GM19025 (cell line): Measurements from ENCODE around the gene CUL5.

Source experiments
- ATAC-seq: cut with Tn5 transposase; IDR thresholded peaks from one replicate; pipeline ENCODE4 v1.9.1; 2021; ENCODE audit warnings: mild to moderate bottlenecking, low read depth, moderate library complexity; ENCODE audit not compliant: unreplicated experiment

The CUL5 gene

DNA sequence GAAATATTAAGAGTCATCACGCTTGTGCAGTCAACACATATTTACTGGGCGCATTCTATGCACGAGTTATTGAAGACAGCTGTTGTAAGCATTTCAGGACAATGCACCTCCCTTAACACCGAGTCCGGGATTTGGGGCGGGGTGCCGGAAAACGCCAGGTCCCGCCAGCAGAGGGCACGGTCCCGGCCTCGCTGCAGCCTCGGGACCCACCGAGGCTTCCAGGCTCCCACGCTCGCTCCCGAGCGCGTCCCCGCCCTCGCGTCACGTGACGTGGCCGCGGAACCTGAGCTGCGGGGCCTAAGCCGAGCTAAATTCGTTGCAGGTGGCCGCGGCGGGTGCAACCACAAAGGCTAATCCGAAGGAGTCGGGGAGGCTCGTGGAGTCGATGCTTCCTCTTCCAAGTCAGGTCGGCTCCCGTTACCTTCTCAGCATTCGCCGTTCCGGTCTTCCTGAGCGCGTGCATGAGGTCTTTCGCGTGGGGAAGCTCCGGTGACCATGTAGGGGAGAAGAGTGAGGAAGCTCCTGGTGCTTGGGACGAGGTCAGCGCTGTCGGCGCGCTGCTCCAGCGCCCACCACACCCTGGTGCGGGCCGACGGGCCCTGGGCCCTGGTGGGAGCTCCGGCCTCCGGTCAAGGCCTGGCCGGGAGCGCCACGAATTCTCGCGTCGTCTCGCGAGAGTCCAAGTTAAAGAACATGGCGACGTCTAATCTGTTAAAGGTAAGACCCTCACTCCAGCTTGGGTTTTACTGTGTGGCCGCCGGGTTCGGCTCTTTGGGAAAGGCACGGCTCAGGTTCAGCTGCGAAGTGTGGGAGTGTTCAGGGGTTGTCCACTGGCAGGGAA lies at the start of gene CUL5:
TSS of gene CUL5 (plus strand) at position 243 of the 841 bp plus-strand sequence. CDS start at position 694, 451 bp downstream.
- ATAC-seq: peak; percentile 82

DNA sequence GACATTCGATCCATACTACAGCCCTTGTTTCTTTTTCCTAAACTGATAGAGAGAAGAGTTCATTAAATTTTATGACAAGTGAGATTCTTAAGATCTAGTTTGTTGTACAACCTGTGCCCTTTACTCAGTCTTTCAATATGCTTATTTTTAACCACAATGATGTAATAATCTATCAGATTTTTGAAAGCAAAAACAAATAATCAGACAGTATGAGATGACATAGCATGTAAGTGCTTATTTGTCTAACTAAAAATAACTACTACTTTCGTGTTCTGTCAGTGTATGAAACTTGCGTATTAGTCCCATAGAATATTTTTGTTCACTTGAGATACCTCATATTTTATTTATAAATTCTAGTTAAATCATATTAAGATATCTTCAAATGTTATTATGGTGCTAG lies 47.2 kb upstream of the CUL5 start:
- ATAC-seq: no peak

GRCh38 chr11:107962181-107962580 lies 46.5 kb upstream of the CUL5 start:
- ATAC-seq: no peak

DNA sequence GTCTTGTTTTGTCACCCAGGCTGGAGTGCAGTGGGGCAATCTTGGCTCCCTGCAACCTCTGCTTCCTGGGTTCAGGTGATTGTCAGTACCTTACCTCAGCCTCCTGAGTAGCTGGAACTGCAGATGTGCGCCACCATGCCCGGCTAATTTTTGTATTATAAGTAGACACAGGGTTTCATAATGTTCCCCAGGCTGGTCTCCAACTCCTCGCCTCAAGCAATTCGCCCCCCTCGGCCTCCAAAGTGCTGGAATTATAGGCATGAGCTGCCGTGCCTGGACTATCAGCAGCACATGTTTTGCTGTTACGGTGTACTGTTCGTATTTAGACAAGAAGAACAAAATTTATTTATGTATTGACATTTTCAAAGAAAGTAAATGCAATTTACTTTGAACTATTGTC lies 45.6 kb upstream of the CUL5 start:
- ATAC-seq: no peak

- no peak for ATAC-seq
Measured at GRCh38 chr11:107969219-107969618, 39.5 kb upstream of the CUL5 start.

- ATAC-seq: no peak
Measured at GRCh38 chr11:107970049-107970448, 38.6 kb upstream of the CUL5 start.

GRCh38 chr11:107973641-107974040 lies 35.1 kb upstream of the CUL5 start:
- ATAC-seq: no peak

DNA sequence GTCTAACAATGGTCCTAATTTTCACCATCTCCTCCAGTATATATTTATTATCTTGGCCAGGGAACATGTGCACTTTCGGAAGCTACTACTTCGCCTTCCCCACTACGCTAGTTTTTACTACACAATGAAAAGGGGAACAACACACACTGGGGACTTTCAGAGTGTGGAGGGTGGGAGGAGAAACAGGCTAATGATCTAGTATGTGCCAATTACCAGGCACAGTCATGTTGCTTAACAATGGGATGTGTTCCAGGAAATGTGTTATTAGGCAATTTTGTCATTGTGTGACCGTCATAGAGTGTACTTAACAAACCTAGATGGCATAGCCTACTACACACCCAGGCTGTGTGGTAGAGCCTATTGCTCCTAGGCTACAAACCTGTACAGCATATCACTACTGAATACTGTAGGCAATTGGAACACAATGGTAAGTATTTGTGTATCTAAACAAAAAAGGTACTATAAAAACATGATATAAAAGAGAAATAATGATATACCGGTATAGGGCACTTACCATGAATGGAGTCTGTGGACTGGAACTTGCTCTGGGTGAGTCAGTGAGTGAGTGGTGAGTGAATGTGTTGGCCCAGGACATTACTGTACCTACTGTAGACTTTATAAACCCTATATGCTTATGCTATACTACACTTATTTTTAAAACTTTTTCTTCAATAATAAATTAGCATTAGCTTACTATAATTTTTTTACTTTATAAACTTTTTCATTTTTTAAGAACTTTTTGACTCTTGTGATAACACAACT lies 20.1 kb upstream of the CUL5 start:
- no peak for ATAC-seq

- no peak for ATAC-seq
Measured at GRCh38 chr11:107991868-107992414, 16.8 kb upstream of the CUL5 start.

- no peak for ATAC-seq
Measured at GRCh38 chr11:107996006-107996776, 12.5 kb upstream of the CUL5 start.

- ATAC-seq: no peak
Measured at GRCh38 chr11:107998761-107999160, 9.9 kb upstream of the CUL5 start.

GRCh38 chr11:107999759-108000455 lies 8.8 kb upstream of the CUL5 start:
- ATAC-seq: peak; percentile 76

GRCh38 chr11:108002476-108002875 lies 6.2 kb upstream of the CUL5 start:
- no peak for ATAC-seq

DNA sequence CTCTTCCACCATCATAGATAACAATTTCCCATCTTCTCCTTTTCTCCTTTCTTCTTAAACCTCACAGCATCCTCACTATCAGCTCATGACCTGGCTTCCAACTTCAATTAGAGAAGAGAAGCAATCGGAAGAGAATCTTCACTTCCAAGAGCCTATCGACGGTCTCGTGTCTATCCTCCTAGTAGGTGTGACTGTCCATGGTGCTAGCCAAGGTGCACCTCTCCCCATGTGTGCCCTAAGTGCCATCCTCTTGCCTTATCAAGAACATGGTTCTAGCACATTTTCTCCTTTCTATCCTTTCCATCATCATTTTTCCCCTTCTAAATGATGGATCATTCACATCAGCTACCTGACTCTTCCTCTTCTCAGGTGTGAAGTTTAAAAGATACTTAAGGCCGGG lies 5.1 kb upstream of the CUL5 start:
- ATAC-seq: no peak

- no peak for ATAC-seq
Measured at GRCh38 chr11:108007819-108008218, 879 bp upstream of the CUL5 start.

DNA sequence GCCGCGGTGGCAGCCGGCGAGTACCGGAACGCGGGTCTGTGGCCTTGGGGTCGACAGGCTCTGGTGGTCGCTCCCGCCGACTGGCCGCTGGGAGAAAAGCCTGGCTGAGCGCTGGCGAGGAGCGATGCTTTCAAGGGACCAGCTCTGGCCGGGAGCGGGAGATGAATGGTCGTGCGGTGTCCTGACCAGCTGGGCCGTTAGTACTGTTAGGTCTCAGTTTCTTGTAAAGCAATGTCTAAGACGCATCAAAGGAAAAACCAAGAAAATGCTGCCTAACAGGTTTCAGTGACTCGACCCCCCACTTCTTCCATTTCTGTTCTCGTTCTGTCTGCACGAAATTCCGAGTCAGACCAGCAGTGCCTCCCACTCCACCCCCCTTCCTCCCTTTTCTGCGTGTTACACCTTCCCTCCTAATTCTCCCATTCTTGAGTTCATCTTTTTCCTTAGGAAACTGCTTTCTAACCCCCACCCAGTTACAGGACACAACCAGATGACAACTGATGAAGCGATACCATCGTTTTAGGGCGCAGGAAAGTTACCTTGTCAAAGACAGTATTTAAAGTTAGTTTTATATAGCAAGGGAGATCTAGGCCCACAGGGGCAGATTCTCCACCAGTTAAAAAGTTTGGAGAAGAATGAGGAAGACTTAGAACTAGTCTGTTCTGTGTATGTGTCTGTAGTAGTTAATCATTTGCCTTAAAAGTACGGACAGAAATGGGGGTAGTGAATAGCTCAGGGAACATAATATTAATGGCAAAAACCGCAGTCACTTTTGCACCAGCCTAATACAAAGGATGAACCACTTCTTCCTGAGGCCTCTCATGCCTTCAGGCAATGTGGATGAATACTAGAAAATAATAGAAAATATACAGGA lies 1.0 kb downstream of the CUL5 start:
- peak; percentile 4 for ATAC-seq

GRCh38 chr11:108012139-108012725 lies 3.5 kb downstream of the CUL5 start:
- ATAC-seq: no peak

GRCh38 chr11:108016647-108017046 lies 7.9 kb downstream of the CUL5 start:
- ATAC-seq: no peak

- no peak for ATAC-seq
Measured at GRCh38 chr11:108018708-108019107, 10.0 kb downstream of the CUL5 start.
